ENCODE measurements around the gene MYOM3.

Gene MYOM3

DNA sequence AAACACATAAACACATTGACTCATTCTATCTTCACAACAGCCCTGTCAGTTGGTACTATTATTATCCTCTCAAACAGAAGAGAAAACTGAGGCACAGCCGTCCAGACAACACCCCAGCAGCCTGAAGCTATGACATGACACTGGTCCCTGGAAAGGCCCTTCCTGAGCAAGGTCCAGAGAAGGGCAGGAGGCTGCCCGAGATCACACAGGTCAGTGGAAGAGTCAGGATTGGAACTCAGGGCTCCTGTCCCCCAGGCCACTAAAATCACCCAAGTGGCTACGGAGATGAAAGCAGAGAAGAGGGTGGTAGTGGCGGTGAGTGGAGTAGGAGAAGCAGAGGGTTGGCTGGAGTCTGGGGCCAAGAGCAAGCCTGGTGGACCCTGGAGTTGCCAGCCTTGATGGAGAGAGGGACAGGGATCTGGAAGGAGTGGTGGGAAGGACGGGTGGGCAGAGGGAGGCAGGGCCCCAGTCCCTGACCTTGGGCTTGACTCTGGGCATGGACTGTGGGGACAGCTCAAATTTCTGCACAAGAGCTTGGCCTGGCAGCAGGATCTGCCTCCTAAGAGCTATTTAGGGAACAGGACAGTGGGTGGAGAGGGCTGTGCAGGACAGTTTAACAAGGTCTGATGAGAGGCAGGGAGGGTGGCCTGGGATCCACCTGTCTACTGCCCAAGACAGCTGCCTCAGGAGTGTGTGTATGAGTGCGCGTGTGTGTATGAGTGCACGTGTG lies 15.8 kb downstream of the MYOM3 start:
- no peak for DNase-seq (ENCODE audit: extremely low read depth, low read depth)
- TF ChIP-seq, protein P1, sequence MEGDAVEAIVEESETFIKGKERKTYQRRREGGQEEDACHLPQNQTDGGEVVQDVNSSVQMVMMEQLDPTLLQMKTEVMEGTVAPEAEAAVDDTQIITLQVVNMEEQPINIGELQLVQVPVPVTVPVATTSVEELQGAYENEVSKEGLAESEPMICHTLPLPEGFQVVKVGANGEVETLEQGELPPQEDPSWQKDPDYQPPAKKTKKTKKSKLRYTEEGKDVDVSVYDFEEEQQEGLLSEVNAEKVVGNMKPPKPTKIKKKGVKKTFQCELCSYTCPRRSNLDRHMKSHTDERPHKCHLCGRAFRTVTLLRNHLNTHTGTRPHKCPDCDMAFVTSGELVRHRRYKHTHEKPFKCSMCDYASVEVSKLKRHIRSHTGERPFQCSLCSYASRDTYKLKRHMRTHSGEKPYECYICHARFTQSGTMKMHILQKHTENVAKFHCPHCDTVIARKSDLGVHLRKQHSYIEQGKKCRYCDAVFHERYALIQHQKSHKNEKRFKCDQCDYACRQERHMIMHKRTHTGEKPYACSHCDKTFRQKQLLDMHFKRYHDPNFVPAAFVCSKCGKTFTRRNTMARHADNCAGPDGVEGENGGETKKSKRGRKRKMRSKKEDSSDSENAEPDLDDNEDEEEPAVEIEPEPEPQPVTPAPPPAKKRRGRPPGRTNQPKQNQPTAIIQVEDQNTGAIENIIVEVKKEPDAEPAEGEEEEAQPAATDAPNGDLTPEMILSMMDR (IDR thresholded peaks at IDR 0.05; ENCODE audit: low read depth, low read length): no peak

DNA sequence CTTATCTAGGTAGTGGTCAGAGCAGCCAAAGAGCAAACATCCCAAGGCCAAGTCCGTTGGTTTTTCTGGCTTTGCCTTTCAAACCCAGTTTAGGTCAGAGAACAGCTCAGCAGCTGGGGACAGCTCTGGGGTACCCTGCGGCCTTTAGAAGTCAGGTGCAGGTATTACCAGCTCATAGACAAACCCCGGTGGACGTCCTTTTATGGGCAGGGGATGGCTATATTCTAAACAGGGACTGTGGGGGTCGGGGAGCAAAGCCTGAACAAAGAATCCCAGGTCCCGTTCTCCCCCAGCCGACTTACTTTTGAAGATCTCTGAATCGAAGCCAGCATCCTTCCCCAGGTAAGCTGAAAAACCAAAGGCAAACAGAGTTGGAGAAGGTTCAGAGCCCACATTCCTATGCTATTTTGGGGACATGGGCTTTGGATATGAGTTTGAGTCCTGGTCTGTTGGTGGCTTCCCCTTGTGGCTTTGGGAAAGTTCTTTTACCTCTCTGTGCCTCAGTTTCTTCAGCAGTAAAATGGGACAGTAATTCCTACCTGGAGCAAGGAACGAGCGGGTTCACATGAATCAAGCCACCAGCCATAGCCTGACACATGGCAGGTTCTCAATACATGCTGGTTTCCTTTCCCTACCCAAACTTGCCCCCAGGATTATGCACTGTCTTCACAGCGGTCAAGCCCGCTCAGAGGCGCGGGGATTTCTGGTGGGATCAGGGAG lies 16.6 kb downstream of the MYOM3 start:
- no peak for DNase-seq (ENCODE audit: extremely low read depth, low read depth)
- TF ChIP-seq, protein P1 (IDR thresholded peaks at IDR 0.05; ENCODE audit: low read depth, low read length): no peak

DNA sequence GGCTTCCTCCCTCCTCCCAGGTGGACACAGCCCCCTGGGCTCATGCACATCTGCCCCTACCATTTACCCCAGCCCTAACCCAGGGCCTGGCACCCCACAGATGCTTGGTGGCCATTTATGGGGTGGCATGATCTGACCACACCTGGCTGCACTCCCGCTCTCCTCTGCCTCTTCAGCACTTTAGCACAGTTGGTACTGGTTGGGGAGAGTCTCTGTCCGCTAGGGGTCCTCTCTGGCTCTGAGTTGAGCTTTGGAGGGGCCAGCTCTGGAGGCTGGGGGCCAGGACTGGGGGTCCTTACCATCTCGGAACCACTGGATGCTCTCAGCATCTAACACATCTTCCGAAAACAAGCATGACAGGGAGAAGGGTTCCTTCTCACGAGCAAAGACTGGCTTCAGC lies 17.4 kb downstream of the MYOM3 start:
- TF ChIP-seq, protein P1 (IDR thresholded peaks at IDR 0.05; ENCODE audit: low read depth, low read length): no peak
- DNase-seq (ENCODE audit: extremely low read depth, low read depth): no peak

DNA sequence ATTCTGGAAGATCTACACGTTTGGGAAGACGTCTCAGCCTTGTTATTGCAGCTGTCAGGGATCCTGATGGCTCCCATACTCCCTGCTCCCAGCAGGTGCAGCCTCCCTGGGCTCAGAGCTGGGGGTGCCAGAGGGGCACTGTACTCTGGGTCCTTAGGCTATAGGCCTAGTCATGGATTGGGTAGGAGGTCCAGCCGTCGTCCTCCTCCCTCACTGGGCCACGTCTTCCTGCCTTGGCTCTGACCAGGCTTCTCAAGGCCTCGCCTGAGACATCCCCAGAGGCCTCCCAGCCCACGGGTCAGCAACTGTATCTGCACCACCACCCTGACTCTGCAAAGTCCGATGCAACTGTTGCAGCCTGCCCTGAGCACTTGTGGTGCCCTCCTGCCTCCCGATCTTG lies 18.2 kb downstream of the MYOM3 start:
- no peak for DNase-seq (ENCODE audit: extremely low read depth, low read depth)
- TF ChIP-seq, protein P1 (IDR thresholded peaks at IDR 0.05; ENCODE audit: low read depth, low read length): no peak

DNA sequence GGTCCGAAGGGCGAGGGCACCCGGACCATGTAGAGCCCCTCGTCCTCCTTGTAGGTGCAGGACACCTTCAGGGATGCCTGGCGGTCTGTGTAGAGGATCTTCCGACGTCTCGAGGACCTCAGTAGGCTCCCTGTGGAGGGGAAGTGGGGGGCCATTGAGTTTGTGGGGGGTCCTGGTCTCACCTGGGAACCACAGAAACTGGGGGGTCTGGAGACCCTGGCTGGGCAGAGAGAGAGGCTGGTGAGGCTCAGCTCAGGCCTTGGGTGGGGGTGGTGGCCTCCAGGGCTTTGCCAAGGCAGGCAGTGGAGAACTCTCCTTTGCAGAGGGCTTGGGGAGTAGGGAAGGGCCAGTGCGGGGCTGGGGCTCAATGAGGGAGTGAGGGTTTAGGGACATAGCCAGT lies 19.0 kb downstream of the MYOM3 start:
- TF ChIP-seq, protein P1 (IDR thresholded peaks at IDR 0.05; ENCODE audit: low read depth, low read length): no peak
- DNase-seq (ENCODE audit: extremely low read depth, low read depth): no peak

DNA sequence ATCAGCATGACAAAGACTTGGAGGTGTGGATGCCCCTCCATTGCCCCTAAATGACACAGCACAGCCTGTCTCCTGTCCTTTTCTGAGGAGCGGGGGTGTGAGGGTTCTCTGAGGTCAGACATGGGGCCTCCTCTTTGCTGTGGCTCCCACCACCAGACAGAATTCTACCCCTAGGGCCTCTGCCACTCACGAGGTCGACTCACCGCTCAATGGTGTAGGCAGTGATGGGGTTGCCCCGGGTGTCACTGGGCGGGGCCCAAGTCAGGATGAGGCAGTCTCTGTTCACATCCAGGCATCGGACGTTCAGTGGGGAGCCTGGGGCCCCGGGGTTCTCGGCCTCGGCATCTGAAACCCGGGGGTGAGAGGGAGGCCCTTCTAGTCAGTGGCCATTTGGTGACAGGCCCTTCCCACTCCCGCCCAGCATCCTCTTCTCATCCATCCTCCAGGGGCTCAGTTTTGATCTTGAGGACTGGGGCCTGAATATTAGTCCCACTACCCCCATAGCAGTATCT lies 19.9 kb downstream of the MYOM3 start:
- no peak for DNase-seq (ENCODE audit: extremely low read depth, low read depth)
- TF ChIP-seq, protein P1 (IDR thresholded peaks at IDR 0.05; ENCODE audit: low read depth, low read length): no peak

DNA sequence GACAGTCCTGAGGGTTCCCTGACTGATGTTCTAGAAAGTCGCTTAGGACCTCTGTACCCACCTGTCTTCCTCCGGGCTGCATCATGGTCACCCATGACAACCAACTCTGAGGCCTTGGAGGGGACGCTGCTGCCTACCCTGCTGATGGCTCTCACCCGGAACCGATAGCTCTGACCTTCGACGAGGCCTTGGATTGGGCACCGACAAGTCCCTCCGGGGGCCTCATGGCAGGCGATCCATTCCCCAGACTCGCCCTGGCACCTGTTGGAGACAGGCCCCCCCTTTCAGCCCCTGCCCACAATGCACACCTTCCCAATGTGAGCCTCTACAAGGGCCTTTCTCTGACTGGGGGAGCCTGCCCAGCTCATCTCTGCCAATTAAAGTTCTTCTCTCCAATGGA lies 21.2 kb downstream of the MYOM3 start:
- TF ChIP-seq, protein P1 (IDR thresholded peaks at IDR 0.05; ENCODE audit: low read depth, low read length): no peak
- no peak for DNase-seq (ENCODE audit: extremely low read depth, low read depth)
